Medulla oblongata (tissue), 1 donor: ENCODE measurements around the gene EXOC3.
"Not testable (repeated sequence)": the region's sequence is repeated elsewhere in the genome, so short reads cannot be mapped to it uniquely, and the experiment has no call there.

Experiments
- DNase-seq: peaks from one replicate; pipeline ENCODE4 v3.0.0-alpha.2; 2015; ENCODE audit errors: extremely low spot score

Gene EXOC3

GRCh38 chr5:485113-485945, 42.4 kb downstream of the EXOC3 start:
- DNase-seq = no peak

GRCh38 chr5:485946-486491, 43.0 kb downstream of the EXOC3 start:
- no peak for DNase-seq

- not testable (repeated sequence) for DNase-seq
Observed at GRCh38 chr5:486597-486996, 43.6 kb downstream of the EXOC3 start.

GRCh38 chr5:488241-488640, 45.3 kb downstream of the EXOC3 start:
- no peak for DNase-seq

- DNase-seq = no peak
Observed at GRCh38 chr5:488744-489688, 46.0 kb downstream of the EXOC3 start.

- DNase-seq = no peak
Observed at GRCh38 chr5:489689-490080, 46.7 kb downstream of the EXOC3 start.

- no peak for DNase-seq
Observed at GRCh38 chr5:490116-491106, 47.4 kb downstream of the EXOC3 start.

- no peak for DNase-seq
Observed at GRCh38 chr5:491119-491855, 48.3 kb downstream of the EXOC3 start.

- DNase-seq = no peak
Observed at GRCh38 chr5:491856-492155, 48.8 kb downstream of the EXOC3 start.

GRCh38 chr5:492314-492893, 49.4 kb downstream of the EXOC3 start:
- DNase-seq = no peak

- DNase-seq = no peak
Observed at GRCh38 chr5:493119-493701, 50.2 kb downstream of the EXOC3 start.

GRCh38 chr5:493758-494157, 50.8 kb downstream of the EXOC3 start:
- no peak for DNase-seq

GRCh38 chr5:494667-495255, 51.8 kb downstream of the EXOC3 start:
- DNase-seq = no peak

GRCh38 chr5:496028-496427, 53.1 kb downstream of the EXOC3 start:
- DNase-seq = no peak

- no peak for DNase-seq
Observed at GRCh38 chr5:497090-497700, 54.2 kb downstream of the EXOC3 start.

GRCh38 chr5:497871-498509, 55.0 kb downstream of the EXOC3 start:
- DNase-seq = no peak

- no peak for DNase-seq
Observed at GRCh38 chr5:499233-500209, 56.5 kb downstream of the EXOC3 start.
